Liver (tissue), 3 donors: ENCODE measurements around the gene ANKRD31.

Experiments
- CTCF ChIP-seq: fragments of 150-350 bp; IDR thresholded peaks from 2 replicates; pipeline ENCODE4 v1.5.1; 2017; ENCODE audit warnings: improper control_type of control experiment, low read depth, low read length; ENCODE audit not compliant: missing input control
- JUND ChIP-seq, 2 donors: IDR thresholded peaks; 2 replicates each; pipeline ENCODE4 v1.6.1; 2016; ENCODE audit warnings: antibody characterized with exemption in 2 of 2
- RXRA ChIP-seq, 2 donors: IDR thresholded peaks; 2 replicates each; pipeline ENCODE4 v1.6.1; 2017 to 2018; ENCODE audit warnings: antibody characterized with exemption in 2 of 2, mild to moderate bottlenecking in 1 of 2
- YY1 ChIP-seq: IDR thresholded peaks from 2 replicates; pipeline ENCODE4 v1.6.1; 2016; ENCODE audit warnings: antibody characterized with exemption, mild to moderate bottlenecking
- TF ChIP-seq, protein P1 (sequence below): IDR thresholded peaks from 2 replicates; pipeline ENCODE4 v1.6.1; 2016; ENCODE audit warnings: antibody characterized with exemption
- TF ChIP-seq, protein P2 (sequence below): IDR thresholded peaks from 2 replicates; pipeline ENCODE4 v1.6.1; 2016; ENCODE audit warnings: antibody characterized with exemption
- donor health status: healthy.
- donor health status: healthy.

- TF ChIP-seq JUND (IDR thresholded peaks at IDR 0.05) (peak; percentile 85 to 86), CTCF (no peak), YY1 (peak; percentile 91), RXRA (IDR thresholded peaks at IDR 0.05) (peak; percentile 91 to 92)
- TF ChIP-seq, protein P1, sequence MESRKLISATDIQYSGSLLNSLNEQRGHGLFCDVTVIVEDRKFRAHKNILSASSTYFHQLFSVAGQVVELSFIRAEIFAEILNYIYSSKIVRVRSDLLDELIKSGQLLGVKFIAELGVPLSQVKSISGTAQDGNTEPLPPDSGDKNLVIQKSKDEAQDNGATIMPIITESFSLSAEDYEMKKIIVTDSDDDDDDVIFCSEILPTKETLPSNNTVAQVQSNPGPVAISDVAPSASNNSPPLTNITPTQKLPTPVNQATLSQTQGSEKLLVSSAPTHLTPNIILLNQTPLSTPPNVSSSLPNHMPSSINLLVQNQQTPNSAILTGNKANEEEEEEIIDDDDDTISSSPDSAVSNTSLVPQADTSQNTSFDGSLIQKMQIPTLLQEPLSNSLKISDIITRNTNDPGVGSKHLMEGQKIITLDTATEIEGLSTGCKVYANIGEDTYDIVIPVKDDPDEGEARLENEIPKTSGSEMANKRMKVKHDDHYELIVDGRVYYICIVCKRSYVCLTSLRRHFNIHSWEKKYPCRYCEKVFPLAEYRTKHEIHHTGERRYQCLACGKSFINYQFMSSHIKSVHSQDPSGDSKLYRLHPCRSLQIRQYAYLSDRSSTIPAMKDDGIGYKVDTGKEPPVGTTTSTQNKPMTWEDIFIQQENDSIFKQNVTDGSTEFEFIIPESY = no peak
- TF ChIP-seq, protein P2, sequence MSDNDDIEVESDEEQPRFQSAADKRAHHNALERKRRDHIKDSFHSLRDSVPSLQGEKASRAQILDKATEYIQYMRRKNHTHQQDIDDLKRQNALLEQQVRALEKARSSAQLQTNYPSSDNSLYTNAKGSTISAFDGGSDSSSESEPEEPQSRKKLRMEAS = peak; percentile 90
Observed at GRCh38 chr5:75044406-75044805, 192.3 kb downstream of the ANKRD31 start.
